Measurements from ENCODE around the gene NFU1.
"Not testable (repeated sequence)": the region's sequence is repeated elsewhere in the genome, so short reads cannot be mapped to it uniquely, and the experiment has no call there.

GRCh38 chr2:69419111-69419510, 18.1 kb downstream of the NFU1 start:
- not testable (repeated sequence) for TF ChIP-seq CTCF, POLR2A (IDR thresholded peaks at IDR 0.05)

All from right lobe of liver (tissue), 4 donors.